C1 segment of cervical spinal cord (tissue), 14 donors: Measurements from ENCODE around the gene GRM6.
A peak's percentile ranks its signal among the peaks of the same experiment; 100 is the strongest.

Experiments
- DNase-seq, 14 donors: peaks; one replicate each; lab custom pipeline; 2025; lab: John Stamatoyannopoulos, UW

Gene GRM6

GRCh38 chr5:178994580-178995340, at the start of gene GRM6:
GRM6 (minus strand) TSS chr5:178995320; CDS start chr5:178994944, 376 bp downstream.
- no peak for DNase-seq

GRCh38 chr5:179044765-179045164, 49.6 kb upstream of the GRM6 start:
- no peak for DNase-seq

DNA sequence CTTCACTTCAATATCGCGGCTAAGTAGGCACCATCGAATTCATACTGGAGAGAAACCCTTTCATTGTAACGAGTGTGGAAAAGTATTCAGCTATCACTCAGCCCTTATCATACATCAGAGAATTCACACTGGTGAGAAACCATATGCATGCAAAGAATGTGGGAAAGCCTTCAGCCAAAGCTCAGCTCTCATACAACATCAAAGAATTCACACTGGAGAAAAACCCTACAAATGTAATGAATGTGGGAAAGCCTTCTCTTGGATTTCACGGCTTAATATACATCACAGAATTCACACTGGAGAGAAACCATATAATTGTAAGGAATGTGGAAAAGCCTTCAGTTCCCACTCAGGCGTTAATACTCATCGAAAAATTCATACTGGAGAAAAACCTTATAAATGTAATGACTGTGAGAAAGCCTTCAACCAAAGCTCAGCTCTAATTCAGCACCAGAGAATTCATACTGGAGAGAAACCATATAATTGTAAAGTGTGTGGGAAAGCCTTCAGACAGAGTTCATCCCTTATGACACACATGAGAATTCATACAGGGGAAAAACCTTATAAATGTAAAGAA, 38.0 kb upstream of the GRM6 start:
- no peak for DNase-seq

GRCh38 chr5:179023528-179024189, 28.5 kb upstream of the GRM6 start, which contains the start of gene ZNF879:
ZNF879 (plus strand) TSS chr5:179023804; CDS start chr5:179025005, 1,201 bp downstream.
- peak; percentile 74 to 94 (median 91) for DNase-seq

DNA sequence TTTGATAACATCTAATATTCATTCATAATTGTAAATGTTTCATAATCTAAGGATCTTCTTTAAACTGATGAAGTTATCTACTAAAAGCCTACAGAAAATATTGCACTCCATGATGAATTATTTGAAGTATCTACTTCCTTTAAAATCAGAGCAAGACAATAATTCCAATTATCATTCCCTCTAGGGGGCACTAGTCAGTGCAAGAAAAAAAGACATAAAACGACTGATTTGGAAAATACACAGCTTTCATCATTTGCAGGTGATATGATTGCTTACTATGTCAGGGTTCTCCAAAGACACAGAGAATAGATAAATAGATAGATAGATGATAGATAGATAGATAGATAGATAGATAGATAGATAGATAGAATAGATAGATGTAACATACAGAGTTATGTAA, 13.5 kb upstream of the GRM6 start:
- no peak for DNase-seq

- DNase-seq: no peak
These were observed 11.4 kb upstream of the GRM6 start for GRCh38 chr5:179006564-179006963.

DNA sequence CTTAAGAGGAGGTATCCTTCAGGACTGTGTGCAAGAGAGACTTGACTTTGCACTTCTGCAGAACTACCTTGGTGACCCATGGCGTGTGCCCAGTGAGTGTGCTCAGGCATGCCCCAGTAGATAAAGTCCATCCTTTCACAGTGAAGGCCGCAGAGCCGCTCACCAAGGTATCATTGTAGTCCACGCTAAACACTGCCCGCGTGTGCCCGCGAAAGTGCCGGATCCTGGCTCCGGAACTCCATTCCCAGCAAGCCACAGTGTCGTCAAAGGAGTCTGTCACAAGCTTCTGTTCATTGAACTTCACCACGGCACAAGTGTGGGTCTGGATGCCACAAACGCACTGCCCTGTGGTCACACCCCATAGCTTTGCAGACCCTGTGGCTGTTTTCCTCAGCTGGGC, 3.3 kb upstream of the GRM6 start:
- no peak for DNase-seq

DNA sequence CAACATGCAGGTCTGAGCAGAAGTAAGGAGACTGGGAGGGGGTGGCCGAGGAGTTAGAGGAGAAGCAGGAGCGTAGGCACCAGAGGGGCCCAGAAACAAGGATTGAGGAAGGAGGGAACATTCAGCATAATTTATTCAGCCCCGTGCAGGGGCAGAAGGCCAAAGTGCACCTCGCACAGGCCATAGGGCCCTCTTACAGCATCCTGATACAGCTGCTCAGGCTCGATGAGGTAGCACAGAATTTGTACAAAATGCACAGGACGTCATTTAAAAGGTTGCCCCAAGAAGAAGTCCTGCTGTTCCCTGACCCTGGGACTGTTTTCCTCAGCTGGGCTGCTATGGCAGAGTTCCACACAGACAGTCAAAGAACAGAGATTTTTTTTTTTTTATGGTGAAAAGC, 2.1 kb upstream of the GRM6 start:
- DNase-seq: no peak

DNA sequence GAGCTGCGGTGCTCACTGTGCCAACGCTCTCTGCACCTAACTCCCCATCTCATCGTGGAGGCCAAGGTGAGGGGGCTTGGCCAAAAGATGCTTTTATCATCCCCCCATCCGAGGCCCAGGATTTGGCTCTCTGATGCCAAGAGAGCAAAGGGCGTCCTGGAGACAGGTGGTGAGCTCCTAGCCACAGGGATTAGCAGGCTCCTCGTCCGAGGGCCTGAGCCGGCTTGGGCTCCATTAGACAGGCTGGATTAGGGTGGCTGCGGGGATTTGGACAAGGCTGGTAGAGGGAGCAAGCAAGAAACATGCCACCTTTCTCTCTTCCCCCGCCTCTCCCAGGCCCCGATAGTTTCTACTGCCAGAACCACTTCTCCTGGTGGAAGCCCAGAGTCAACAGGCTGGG, 1.0 kb upstream of the GRM6 start:
- no peak for DNase-seq

DNA sequence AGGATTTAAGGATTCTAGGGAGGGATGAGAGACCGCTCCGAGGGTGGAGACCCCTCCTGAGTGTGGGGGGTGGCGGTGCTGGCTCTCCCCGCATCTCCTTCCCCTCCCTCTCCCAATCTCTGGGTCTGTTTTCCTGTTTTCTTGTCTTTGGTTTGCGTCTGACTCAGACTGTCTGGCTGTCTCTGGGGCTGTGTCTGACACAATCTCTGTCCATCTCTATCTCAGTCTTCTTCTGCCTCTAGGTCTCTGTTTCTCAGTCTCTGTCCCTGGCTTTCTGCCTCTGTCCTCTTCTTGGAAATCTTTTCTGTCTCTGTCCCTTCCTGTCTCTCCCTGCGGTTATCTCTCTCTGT, 196 bp upstream of the GRM6 start:
- no peak for DNase-seq

GRCh38 chr5:178993955-178994579, 1.1 kb downstream of the GRM6 start:
- DNase-seq: no peak

DNA sequence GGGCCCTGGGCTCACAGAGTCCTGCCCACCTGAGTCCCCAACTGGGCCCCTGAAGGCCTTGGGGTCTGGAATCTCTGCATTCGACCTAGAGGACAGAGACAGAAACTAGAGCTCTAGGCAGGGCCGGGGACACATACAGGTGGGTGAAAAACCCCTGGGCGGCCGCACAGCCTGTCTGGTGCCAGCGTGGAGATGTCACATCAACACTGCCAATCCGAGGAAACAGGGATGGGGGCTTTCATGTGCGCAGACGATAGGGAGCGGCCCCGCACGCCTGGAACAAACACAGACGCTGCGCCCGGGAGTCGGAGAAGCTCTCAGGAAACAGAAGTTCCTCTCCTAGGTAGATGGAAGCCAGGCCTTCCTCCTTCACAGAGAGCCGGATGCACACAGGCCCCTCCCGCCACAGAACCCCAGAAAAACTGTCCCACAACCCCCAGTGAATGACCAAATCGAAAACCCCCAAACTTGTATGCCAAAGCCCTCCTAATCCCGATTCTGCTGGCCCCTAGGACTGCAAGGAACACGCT, 1.8 kb downstream of the GRM6 start:
- no peak for DNase-seq

GRCh38 chr5:178992291-178992895, 2.7 kb downstream of the GRM6 start:
- no peak for DNase-seq

GRCh38 chr5:178991190-178992145, 3.7 kb downstream of the GRM6 start:
- DNase-seq: no peak

DNA sequence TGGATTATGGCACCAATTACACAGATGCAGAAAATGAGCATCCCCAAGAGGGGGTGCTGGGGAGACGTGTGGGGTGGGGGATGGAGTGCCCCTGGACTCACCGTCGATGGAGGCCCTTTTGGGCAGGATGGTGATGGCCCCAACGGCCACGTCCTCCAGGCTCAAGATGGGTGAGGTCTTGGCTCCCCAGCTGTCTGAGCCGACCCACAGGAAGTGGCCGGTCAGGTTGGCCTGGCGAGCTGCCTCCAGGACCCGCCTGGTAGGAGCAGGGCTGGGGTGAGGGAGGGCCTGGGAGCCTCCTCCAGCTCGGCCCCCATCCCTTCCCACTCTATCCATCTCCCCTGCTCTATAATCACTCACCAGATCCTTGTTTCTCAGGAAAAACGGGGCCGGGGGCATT, 4.6 kb downstream of the GRM6 start:
- DNase-seq: no peak

- no peak for DNase-seq
These were observed 5.8 kb downstream of the GRM6 start for GRCh38 chr5:178989311-178989710.

GRCh38 chr5:178988436-178989220, 6.5 kb downstream of the GRM6 start:
- DNase-seq: no peak

DNA sequence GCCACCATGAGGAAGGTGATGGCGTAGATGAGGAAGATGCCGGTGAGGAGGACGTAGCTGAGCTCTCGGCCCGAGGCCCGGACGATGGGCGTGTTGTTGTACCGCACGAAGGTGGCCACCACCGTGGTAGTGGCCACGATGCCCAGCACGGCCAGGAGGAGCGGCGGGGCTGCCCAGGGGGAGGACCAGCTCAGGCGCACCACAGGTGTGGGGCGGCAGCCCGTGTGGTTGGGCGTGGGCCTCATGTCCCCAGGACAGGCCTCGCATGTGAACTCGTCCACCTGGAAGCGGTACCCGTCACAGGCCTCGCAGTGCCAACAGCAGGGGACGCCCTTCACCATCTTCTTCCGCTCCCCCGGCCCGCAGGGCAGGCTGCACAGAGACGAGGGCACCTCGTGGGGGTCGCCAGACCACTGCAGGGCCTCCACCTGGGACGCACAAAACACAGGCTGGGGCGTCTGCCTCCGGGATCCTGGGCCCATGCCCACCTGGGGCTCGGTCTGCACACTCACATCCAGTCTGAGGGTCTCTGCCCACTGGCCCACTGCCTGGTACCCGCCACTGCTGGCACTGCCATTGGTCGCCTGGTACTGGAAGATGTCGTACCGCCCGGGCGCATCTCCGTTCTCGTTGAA, 8.7 kb downstream of the GRM6 start:
- DNase-seq: no peak
